ENCODE measurements around the gene SMCO3.

The SMCO3 gene

DNA sequence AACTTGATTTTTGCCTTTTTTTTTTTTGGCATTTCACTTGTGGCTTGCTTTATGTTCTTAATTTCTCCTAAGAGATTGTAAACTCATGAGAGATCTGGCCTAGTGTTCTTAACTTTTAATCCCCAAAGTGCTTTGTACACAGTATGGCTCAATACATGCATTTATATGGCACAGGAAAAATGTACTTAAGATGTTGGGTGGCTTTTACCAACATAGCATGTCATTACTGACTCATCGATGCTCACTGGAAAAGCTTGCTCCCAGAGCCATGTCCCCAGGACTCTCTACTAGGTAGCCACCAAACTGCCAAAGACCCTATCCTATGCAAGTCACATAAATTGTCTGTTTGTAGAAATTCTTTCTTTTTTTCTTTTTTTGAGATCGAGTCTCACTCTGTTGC lies 13.1 kb upstream of the SMCO3 start:
- no peak for DNase-seq (ENCODE audit: low spot score)

DNA sequence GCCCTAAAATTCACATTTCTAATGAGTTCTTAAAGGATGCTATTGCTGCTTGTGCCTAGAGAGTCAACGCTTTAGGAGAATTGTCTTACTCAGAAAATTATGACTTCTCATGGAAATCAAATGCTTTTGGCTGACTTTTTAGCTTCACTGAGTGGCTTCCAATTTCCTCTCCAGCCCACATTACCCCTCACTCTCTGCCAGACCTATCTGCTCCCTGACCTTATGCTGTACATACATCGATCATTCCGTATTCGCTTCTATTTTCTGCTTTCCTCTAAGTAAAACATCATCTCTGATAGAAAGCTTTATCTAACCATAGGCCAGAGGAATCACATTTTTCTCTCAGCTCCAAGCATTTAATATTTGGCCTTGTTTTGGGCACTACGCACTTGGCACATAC lies 12.5 kb upstream of the SMCO3 start:
- DNase-seq (ENCODE audit: low spot score): no peak

DNA sequence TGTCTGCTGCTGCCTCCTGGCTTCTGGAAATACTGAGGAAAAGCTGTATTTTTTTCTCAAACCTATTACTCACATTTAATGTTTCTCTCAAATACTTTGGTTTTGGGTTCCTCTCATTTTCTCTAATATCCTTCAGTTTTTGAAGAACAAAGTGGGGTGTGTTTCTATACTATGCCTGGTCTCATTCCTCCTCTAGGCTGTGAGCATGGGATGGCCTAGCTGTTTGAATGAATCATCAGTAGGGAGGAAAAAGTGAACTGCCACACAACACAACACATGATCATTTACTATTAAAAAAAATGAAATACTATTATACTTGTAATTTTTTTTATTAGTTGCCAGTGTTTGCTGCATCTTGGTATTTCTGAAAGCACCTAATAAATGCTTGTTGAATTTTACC lies 11.3 kb upstream of the SMCO3 start:
- no peak for DNase-seq (ENCODE audit: low spot score)

DNA sequence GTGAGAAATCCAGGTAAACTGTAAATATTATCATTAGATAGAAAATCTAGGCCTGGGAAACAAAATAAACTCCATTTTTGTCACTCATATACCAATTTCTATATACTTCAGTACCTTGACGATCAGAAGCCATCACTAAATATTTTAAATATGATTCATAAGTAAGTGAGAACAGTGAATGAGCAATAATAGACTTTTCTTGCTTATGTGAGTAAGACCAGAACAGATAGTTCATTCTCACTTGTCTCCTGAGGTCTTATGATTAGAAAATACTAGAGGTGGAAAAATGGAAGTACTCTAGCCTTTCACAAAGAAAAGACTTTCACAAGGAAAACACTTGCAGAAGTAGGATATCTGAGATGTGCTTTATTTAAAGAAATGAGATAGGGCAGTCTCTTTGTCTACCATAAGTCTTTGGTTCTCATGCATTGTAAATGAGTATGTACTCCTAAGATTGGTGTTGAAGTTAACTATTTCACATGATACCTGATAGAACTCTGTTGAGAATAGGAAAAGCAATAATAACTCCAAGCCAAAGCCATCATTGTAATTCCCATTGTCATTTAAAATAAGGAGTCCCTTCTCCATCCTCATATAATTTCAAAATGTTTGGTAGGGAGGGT lies 10.1 kb upstream of the SMCO3 start:
- DNase-seq (ENCODE audit: low spot score): peak; percentile 24

DNA sequence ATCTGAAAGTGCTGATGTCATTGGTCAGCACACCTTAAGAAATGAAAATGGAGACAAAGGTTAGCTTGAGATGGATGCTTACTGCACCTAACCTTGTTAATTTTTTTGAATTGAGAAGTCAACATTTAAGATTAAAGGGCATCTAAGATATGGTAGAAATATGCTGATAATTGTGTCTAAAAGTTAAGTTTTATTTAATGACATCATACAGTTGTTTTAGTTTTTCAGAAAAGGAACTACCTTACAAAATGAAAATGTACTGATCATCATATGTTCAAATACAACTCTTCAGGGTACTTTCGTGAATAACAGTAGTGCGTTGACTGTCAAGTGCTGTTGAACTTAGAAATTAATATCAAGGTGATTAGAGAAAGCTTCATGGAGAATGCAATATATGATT lies 2.5 kb downstream of the SMCO3 start:
- DNase-seq (ENCODE audit: low spot score): no peak

DNA sequence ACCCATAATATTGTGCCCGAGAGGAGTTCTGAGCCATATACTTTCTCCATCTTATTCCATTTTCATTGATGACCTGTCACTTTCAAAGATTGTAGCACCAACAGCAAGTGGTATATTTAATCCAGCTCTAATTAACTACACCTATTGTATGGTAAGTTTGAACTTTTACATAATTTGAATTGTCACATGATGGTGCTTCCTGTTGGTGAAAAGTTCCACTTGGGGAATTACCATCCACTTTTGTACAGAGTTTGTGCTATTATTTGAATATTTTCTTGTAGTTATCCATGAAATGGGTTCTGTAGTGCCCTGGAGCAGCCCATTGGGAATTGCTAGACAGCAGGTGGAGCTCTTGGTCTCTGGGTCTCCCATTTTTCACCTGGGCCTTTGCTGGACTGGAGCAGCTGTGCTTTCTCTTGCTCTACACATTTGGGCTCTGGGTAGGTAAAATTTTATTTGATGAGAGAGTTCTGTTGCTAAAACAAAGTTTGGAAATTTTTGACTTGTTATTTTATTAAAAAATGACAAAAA lies 3.0 kb downstream of the SMCO3 start:
- DNase-seq (ENCODE audit: low spot score): peak; percentile 54

DNA sequence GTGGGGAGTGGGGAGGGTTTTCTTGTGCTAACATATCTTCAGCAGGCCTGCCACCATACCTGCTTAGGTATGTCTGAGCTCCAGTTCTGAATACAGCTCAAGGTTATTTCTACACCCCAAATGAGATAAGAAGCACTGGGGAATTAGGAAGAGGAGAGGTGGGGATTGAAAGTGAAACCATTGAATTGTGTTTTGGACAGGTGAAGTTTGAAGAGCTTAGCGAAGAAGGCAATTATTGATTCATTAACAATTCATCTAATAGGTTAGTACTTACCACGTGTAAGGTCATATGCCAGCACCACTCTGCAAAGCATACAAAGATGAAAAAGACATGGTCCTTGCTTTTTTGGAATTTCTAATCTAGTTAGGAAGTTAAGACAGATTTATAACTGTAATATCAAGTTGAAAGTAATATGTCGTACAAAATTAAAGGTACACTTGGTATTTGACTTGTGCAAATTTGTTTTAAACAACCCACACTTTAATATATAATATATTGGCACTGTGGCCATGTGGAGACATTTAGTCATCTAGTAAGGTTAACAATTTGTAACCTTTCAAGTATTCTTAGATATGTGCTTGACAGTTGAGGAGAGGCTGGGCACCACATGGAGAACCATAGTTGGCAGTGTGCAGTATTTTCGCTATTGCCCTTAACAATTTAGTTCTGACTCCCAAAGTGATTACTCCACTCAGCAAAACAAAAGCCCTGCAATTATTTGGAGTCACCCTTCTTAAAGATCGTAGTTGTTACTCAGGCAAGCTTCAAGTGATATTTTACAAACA lies 3.6 kb downstream of the SMCO3 start:
- DNase-seq (ENCODE audit: low spot score): no peak

DNA sequence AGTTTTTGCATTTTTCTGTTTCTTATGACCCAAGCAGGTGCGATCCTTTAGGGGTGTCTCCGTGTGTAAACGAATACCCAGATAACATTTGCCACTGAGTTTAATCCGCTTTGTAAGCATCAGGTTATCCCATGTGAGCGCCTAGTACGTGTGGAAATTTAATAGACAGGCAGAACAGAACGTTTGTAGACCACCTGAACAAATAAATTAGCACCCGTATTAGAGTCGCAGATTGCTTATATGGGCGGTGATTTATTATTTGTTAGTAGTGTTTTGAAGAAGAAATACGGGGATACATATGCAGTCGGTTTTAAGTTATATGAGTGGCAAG lies 10.2 kb downstream of the SMCO3 start:
- DNase-seq (ENCODE audit: low spot score): no peak

DNA sequence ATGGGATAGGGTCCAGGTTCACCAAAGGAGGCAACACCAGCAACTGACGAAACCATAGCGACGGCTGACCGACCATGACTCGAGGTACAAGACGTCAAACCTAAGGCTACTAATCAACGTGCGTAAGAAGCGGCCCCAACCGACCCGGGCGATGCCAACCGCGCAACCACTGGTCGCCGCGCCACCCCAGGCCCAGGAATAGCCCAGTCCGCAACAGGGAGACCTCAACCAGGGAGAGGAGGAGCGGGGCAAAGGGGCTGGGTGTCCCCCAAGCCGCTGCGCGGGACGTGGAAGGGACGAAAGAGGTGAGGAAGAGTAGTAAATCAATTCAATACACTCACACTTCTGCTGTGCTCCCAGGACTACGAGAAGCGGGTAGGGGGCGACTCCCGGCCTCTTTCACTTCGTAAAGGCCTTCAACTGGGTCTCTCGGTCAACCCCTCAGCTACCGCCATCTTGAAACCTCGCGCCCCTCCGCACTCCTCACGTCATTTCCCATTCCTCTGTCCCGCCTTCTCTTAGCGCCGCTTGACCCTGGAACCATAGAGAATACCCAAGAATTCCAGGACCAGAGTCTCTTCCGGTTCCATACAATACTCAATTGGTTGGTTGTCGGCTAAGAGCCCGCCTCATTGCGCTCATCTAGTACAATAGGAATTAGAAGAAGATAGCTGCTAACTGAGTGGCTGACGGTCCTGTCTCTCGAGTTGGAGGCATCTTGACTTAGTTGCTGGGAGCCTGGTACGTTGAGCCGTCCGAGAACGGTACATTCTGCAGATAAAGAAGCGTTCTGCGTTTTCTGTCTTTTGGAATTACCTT lies 10.8 kb downstream of the SMCO3 start, which contains the start of the genes C12orf60 and WBP11:
C12orf60 (plus strand) TSS at position 660 of the 819 bp plus-strand sequence. CDS start 19,266 bp downstream, outside the sequence.
WBP11 (minus strand) TSS at position 468 of the 819 bp plus-strand sequence. CDS start 2,095 bp downstream, outside the sequence.
- peak; percentile 99 for DNase-seq (ENCODE audit: low spot score)

DNA sequence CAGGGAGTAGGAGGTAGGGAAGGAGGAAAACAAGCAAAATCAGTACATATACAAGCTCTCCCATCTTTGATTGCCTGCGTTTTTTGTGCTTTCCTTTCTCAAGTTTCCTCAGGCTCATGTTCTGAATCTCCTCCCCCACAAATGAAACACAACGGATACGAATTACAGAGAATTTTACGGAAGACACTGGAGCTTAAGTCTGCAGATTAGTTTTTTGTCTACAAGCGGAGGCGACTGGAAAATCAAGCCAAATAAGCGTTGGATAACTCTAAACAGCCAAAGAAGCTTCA lies 11.3 kb downstream of the SMCO3 start:
- DNase-seq (ENCODE audit: low spot score): no peak

DNA sequence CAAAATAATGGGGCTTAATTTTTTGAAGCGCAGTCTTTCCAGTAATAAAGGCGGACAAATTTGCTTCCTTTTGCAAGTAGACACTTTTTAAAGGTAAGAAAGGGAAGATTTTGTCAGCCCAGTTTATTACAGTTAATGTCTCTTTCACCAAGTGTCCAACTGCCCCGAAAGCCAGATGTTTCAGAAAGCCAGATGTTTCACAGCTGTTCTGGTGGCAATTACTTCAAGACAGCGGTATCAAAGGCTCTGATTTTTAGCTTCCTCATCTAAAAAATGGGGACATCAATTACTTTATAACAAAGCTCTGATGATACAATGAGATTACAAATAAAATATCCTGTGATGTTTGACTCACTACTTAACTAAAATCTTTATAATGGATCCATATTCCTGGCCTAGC lies 11.7 kb downstream of the SMCO3 start:
- DNase-seq (ENCODE audit: low spot score): no peak

DNA sequence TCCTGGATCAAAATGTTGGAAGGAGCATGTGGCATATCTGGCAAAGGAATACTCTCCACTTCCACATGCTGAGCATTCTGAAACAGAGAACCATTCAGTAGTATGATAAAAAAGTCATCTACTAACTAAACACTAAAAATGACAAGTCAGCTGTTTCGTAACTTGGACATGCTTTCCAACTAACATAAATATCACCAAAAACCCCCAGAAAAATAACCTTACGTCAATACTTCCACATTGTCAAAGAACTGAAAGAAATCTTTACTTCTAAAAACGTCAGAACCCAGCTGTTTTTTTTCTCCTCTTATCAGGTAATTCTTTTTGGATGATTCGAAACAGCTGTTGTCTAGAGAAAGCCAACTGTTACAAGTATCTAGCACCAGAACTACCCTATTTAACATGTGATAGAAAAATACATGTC lies 18.9 kb downstream of the SMCO3 start:
- DNase-seq (ENCODE audit: low spot score): no peak

DNA sequence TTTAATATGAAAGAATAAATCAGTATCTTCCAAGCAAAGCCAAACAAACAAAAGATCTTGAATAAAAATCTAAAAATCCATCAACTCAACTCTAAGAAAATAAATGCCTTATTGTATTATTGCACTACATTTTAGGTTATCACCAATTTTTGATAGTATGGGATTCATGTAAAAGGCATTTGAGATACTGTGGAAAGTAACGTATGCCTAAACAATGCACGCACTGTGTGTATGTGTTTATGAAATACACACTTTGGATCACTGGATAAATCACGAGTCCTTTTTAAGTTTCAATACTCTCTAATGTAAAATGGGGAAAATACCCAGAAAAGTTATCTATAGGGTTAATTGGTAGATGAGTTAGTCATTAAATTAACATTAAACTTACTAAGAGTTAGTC lies 28.4 kb downstream of the SMCO3 start:
- DNase-seq (ENCODE audit: low spot score): no peak

DNA sequence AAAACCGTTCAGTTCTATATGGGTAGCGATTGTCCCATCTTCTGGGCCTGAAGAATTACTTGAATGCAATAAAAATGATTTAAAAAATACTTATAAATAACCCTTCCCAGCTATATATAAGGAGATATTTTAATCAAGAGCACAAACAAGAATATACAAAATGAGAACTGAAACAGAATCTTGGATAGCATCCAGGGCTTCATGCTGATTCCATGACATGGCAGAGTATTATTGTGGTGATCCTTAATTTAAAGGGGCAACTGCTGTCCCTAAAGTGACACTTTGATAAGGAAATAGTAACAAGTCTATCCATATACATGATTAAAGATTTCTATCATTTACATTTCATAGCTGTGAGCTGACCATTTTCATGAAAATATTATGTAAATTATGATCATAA lies 29.5 kb downstream of the SMCO3 start:
- DNase-seq (ENCODE audit: low spot score): no peak

DNA sequence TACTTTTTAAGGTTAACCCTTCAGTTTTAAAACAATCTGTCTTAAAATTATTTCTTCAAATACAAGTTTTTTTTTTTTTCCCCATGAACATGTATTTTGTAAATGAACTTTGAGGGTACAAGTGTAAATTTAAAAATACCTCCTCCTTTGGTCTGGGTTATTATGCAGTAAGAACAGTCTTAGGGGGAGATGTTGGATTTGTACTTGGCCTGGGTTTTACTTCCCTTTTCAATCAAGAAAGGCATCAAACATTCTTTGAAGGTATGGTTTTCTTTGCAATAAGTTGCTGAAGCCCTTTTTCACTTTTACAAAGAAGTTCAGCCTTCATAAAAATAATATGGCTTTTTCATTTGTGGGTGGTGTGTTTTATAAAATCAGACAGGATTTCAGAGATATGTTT lies 31.2 kb downstream of the SMCO3 start:
- no peak for DNase-seq (ENCODE audit: low spot score)

DNA sequence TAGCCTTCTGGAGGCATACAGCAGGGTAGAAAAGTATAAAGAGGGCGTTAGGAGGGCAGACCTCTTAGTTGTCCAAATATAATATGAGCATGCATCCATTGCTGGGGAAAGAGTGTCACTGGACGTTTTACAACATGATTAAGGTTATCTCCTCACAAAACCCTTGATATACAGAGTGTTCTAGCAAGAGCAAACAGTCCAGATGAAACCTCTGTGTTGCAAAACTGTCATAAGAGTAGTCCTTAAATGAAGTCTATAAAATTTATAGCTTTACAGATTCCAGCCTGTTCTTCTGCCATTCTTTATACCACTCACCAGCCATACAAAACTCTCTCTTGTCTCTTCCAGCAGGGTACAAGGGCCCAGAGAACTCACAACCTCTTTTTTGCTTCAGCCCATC lies 32.4 kb downstream of the SMCO3 start:
- no peak for DNase-seq (ENCODE audit: low spot score)

DNA sequence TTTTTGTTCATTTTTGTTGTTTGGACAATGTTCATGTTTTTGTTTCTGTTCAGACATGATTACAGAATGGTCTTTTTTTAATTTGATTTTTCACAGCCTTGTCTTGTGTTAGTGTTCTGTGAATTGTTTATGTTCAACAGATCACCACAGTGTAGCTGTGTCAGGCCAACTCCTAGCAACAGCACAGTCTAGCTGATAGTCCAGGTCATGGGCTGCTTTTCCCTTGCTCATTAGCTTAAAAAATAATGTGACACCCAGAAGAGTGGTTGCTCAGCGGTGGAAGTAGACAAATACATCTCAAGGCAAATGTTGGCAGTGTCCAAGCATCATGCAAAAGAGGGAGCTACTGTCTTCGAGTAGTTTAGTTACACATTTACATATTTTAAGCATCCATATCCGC lies 33.1 kb downstream of the SMCO3 start:
- no peak for DNase-seq (ENCODE audit: low spot score)

DNA sequence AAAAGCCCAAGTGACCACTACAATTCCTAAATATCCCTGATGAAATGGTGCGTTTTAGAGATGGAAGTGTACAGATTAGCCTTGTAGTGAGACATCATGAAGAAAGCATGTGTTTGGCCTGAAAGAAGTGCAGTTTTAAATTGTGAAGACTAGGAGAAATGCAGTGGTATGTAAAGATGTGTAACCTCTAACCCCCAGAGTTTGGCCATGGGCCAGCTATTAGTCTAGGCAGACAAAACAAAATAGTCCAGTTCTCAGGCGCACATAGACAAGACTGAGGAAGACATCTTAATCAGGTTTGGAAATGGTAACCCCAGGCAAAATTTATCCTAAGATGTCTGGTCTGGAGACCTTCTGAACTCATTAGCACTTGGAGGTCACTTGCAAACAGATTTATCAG lies 34.1 kb downstream of the SMCO3 start:
- DNase-seq (ENCODE audit: low spot score): no peak

DNA sequence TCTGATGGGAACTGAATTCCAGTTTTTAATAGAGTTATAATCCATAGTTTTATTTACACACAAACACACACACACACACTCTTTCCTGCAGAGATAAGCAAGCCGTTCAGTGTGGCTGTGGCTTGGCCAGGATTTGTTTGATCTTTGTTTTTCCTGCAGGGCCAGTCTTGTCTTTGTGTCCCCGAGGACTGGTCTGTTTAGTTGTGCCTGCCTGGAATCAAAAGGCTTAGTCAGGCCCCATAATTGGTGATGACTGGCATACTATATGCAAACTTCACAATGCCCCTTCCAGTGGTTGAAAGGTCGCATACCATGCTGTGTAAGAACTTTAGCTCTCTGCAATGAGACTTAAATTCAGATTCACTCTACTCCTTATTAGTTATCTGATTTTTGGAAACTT lies 36.7 kb downstream of the SMCO3 start:
- DNase-seq (ENCODE audit: low spot score): peak; percentile 4

DNA sequence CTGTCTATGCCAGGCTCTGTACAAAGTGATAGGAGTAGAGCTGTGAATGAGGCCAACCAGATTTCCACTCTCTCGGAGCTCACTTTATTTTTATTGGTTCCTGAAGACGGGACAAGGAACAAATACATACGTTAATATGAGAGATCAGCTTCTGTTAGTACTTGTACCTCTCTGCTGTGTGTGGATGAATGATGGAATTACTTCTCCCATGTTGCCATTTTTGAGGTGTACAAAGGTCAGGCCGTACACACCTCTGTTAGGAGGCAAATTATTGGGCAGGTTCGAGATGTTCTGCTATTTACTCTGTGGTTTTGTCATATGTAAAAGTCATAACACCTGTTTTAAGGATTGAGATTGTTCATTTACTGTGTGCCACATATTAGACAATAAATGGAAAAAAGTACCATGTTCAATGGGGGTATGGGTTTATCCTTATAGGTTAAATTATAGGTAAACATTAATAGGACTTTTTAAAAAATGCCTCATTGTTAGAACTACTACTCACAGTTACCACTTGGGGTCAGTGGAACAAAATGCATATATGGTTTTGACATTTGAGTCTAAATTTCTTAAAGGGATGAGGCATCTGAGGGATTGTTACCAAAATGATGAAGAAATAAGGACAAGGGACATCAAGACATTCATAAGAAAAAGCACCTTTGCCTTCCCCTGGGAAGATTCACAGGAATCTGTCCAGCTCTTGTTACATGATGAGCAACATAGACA lies 37.6 kb downstream of the SMCO3 start:
- no peak for DNase-seq (ENCODE audit: low spot score)

DNA sequence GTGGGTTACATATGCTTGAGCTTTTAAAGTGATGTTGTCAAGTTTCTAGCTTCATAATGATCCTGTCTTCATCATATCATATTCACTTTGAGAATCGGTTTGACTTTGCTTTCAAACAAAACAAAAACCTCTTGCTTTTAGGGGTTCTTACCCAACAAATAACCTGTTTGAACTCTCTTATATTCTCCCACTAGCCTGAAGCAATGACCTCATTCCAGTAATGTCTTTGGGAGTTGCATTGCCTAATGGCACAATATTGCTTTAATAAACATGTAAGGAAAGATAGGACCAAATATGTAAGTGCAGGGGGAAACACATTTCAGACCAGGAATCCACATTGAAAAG lies 38.4 kb downstream of the SMCO3 start:
- no peak for DNase-seq (ENCODE audit: low spot score)

DNA sequence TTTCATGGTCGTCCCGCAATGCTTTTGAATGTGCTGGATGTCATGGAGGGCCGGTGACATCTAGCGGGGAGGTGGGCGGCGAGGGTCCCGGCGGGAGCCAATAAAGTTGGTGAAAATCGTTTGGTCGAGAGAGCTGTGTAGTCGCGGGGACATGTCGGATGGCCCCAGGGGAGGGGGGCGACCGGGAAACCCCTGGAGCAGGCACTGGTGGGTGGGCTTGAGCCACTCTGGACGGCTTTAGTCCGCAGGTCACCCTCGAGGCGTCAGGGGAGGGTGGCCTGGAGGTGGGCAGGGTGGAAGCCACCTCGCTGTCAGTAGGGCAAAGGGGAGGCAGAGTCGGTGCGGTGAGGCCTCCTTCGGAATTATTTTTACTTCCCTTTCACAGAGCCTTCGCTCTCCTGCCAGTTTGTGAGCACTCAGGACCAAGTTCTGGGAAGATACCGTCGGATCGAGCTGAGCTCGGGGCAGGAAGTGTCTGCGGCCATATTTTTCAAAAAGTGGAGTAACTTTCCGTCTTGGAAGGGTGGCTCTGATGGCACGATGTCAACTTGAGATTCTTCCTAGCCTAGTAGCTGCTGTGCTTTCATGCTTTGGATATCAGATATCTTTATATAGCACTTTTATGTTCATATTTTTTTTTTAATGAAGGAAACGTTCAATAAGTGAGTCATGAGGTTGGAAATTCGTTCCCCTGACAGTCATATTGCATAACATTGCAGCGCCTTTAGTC lies 38.9 kb downstream of the SMCO3 start:
- peak; percentile 53 for DNase-seq (ENCODE audit: low spot score)
